GM18861 (cell line): Measurements from ENCODE around the gene STYXL2.

ENCODE experiments used
- ATAC-seq: cut with Tn5 transposase; IDR thresholded peaks from one replicate; pipeline ENCODE4 v1.9.1; 2021; ENCODE audit not compliant: unreplicated experiment

STYXL2 gene

DNA sequence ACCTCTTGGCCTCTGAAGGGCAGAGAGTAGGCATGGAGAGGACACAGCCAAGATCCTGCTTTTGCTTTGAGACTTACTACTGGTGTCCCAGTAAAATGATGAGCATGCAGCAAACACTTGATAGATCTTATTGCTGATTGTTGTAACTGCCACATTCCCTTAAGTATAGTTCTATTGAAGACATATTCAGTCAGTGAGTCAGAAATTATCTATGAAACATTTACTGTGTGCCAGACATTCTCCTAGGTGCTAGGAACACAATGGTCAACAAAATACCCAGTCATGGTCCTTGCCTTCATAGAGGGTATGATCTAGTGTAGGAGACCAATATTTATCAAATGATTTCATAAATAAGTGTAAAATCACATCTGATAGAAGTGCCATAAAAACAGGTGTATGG lies 13.6 kb downstream of the STYXL2 start:
- no peak for ATAC-seq

DNA sequence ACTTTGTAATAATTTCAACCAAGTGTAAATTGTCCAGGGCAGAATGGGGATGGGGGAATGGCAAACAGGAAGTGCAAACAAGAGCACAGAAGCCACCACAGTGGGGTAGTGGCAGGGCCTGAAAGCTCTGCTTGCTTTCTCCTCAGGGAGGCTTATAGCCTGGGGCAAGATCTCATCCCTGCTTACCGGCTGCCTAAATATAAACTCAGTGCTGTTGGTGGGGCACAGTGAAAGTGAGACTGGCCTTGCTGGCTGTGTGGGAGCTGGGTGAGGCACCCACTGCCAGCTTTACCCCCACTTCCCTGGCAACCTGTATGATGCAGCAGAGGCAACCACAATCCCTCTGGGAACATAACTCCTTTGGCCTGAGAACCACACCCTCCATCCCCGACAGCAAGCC lies 15.2 kb downstream of the STYXL2 start:
- ATAC-seq, result no peak

DNA sequence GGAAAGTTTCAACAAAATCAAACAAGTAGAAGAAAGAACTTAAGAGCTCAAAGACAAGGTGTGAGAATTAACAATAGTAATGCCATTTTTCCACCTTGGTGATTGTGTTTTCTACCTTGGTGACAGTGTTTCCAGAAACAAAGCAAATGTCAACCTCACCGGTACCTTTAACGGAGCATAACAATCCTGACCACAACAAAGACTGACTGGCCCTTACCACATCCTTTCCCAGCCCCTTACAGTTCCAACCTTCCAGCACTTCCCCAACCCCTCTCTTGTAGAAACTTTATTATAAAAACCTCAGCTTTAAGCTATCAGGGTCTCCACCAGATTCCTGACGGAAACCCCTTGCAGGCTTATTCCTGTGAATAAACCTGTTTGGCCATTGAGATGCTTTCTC lies 16.7 kb downstream of the STYXL2 start:
- no peak for ATAC-seq

DNA sequence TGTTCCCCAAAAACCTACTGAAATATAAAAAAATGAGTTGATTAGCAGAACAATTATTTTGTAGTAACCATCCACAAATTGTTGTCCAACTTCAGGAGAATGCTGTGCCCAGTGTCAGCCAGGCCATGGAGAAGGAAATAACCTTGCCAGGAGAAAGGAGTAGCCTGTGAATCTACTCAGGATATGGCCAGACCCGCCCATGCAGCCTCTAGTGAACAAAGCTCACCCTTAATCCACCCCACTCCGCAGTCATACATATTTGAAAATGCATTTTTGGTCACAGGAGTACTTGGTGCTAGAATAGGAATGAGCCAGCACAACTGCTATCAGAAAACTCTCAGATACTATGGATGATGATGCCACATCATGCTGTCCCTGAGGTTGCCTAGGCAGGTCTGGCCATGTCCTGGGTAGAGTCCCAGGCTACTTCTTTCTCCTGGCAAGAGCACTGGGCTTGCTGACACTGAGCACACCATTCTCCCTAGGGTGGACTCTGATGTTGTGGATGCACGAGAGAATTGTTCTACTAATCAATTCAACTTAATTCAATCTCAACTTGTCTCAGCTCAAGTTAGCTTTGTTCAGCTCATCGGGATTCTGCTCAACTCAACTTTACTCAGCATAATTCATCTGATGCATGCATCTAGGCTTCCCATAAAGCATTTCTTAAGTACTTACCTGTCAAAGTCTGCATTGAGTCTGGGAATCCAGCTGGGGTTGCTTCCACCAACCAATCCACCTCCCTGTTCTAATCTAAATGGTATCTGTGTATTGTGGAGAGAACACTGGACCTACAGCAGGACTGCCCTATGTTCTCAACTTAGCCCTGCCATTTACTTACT lies 18.2 kb downstream of the STYXL2 start:
- no peak for ATAC-seq

DNA sequence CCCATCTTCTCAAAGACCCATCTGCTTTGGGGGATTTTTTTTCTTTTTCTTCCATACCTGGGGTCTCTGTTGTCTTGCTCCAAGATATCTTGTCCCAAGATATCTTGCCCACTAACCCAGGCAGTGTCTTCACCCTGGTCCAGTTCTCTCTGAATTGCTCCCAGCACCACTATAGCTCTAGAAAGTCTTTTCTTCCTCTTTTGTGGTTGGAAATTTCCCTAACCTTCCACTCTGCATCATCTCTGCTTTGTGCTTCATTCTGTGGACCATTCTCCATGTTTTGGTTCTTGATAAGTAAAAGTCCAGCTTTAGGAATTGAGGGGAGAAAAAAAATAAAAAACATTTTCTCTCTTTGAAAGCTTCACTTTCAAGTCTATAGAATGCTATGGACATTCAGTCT lies 20.9 kb downstream of the STYXL2 start:
- ATAC-seq, result no peak

DNA sequence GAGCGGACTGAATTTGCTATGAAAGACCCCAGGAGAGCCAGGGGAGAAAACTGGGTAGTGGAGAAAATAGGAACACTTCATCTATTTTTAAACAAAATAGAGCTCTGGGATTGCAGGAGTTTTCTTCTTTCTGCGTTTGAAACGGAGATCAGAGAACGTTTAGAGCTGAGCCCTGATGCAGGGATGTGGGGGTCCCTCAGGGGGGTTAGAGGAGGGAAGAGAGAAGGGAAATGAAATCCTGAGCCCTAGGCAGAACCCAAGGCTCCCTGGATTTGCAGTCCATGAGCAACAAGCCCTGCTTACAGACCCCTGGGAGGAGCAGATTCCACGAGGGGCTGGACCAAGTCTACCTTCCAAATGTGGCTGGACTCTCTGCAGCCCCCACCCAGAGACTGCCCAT lies 21.8 kb downstream of the STYXL2 start:
- ATAC-seq, result no peak

DNA sequence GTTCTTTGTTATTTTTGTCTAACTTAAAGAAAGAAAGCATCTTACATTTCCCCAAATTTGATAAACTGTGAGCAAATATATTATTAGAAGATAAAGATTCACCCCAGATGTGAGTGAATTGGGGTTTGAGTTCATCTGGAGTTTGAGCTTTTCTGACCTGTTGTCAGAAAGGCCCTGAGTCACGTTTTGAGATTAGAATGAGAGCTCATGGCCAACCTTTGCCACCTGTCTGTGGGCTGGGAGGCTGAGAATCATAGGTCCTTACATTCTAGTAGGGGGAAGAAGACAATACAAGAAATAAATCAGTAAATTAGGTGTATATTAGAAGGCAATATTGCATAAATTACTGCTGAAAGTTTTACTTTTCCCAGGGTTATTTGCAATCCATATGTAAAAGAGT lies 22.3 kb downstream of the STYXL2 start:
- no peak for ATAC-seq

- ATAC-seq, result no peak
Measured at GRCh38 chr1:167117225-167117624, 23.4 kb downstream of the STYXL2 start.

- ATAC-seq, result no peak
Measured at GRCh38 chr1:167118188-167118587, 24.3 kb downstream of the STYXL2 start.

GRCh38 chr1:167119696-167120095 lies 25.8 kb downstream of the STYXL2 start:
- ATAC-seq, result no peak

DNA sequence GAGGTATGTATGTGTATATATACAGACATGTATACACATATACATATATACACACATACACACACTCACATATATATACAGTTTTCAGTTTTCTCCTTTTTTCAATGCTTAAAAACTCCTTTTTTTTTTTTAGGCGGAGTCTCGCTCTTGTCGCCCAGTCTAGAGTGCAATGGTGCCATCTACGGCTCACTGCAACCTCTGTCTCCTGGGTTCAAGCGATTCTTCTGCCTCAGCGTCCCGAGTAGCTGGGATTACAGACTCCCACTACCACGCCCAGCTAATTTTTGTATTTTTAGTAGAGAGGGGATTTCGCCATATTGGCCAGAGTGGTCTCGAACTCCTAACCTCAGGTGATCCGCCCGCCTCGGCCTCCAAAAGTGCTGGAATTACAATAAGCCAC lies 27.0 kb downstream of the STYXL2 start:
- no peak for ATAC-seq

GRCh38 chr1:167121375-167122120 lies 27.7 kb downstream of the STYXL2 start:
- no peak for ATAC-seq

DNA sequence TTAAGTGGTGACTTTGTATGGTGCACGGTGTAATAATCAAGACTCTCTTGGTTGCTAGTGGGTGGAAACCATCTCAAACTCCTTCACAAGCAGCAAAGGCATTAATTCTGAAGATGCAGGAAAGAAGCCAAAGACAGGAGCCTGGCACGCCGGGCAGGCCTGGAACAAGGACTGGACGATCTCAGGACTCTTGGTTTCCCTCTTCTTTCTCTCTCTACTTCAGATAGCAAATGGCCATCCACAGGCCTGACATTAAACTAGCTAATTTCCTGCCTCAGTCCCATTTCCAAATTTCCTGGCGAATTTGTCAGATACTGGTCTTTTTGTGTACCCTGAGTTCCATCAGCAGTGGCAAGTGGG lies 28.2 kb downstream of the STYXL2 start:
- ATAC-seq, result no peak

- no peak for ATAC-seq
Measured at GRCh38 chr1:167122568-167122967, 28.7 kb downstream of the STYXL2 start.

GRCh38 chr1:167126317-167126716 lies 32.4 kb downstream of the STYXL2 start:
- ATAC-seq, result no peak

GRCh38 chr1:167126811-167127210 lies 32.9 kb downstream of the STYXL2 start:
- ATAC-seq, result no peak

GRCh38 chr1:167127236-167127635 lies 33.4 kb downstream of the STYXL2 start:
- ATAC-seq, result no peak

DNA sequence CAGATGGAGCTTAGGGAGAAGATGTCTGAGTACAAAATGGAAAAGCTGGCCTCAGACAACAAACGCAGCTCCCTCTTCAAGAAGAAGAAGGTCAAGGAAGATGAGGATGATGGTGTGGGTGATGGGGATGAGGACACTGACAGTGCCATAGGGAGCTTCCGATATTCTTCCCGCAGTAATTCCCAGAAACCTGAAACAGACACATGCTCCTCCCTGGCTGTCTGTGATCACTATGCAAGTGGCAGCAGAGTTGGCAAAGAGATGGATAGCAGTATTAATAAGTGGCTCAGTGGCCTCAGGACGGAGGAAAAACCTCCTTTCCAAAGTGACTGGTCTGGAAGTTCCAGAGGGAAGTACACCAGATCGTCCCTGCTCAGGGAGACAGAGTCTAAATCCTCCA lies 33.8 kb downstream of the STYXL2 start:
- ATAC-seq, result no peak

GRCh38 chr1:167128261-167129227 lies 34.7 kb downstream of the STYXL2 start:
- ATAC-seq, result no peak

DNA sequence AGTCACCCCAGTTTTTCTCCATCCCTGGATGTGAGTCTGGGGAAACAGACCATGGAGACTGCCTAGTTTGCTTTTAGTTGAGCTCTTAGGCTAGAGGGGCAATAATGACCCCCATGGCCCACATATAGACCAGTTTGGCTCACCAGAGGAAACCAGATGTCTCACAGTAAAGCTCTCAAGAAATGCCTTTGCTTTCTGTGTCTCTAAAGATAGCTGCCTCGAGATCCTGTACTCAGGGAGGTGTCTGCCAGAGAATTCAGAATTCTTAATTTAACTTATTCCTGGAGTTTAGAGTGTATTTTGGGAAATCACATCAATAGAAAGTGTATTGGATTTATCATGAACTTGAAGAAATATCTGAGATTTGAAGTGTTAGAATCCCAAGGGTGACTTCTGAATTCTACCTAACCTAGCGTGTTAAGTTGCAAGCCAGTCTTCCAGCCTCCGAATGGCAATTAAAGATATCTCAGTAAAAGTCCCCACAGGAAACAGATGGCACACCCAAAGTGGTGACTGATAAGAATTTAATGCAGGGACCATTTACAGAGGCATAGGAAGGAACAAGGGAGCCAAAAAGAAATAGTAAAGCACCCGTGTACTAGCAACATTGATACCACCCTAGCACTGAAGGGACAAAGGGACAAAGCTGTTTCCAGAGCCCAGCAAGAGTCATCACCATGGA lies 37.1 kb downstream of the STYXL2 start:
- ATAC-seq, result no peak
